Spleen (tissue), 11 donors: ENCODE data around the gene TAX1BP1. TPM values are rescaled to one million over a fixed set of nuclear protein-coding genes. Genes with fewer than 3 reads are reported as not detected.

ENCODE experiments used
- DNase-seq: peaks from one replicate; pipeline ENCODE4 v3.0.0-alpha.2; 2020
- H3K27ac ChIP-seq, 8 donors: fragments of 200-600 bp; sonication (generic) in 7 of 8; 1 replicate in 4 of 8; 2 replicates in 4 of 8; pipeline versions ENCODE4 v1.5.0 to v1.8.0; 2016 to 2021; ENCODE audit warnings: inconsistent platforms in 4 of 8, mild to moderate bottlenecking in 4 of 8, moderate library complexity in 1 of 8
- H3K27me3 ChIP-seq, 7 donors: fragments of 200-600 bp; sonication (generic) in 6 of 7; replicated peaks in 1 of 7; 1 replicate in 4 of 7; 2 replicates in 3 of 7; pipeline versions ENCODE4 v1.5.0 to v1.8.0; 2016 to 2021; ENCODE audit warnings: inconsistent platforms in 3 of 7, mild to moderate bottlenecking in 1 of 7
- H3K36me3 ChIP-seq, 6 donors: fragments of 200-600 bp; sonication (generic) in 5 of 6; 1 replicate in 4 of 6; 2 replicates in 2 of 6; pipeline versions ENCODE4 v1.5.0 to v1.8.0; 2016 to 2021; ENCODE audit warnings: inconsistent platforms in 2 of 6
- H3K4me1 ChIP-seq, 6 donors: fragments of 200-600 bp; sonication (generic) in 5 of 6; 1 replicate in 3 of 6; 2 replicates in 3 of 6; pipeline versions ENCODE4 v1.5.0 to v1.8.0; 2016 to 2021; ENCODE audit warnings: inconsistent platforms in 3 of 6
- H3K4me3 ChIP-seq, 8 donors: fragments of 200-600 bp; sonication (generic) in 7 of 8; 1 replicate in 4 of 8; 2 replicates in 4 of 8; pipeline versions ENCODE4 v1.5.0 to v1.8.0; 2016 to 2021; ENCODE audit warnings: inconsistent platforms in 4 of 8, mild to moderate bottlenecking in 4 of 8, moderate library complexity in 2 of 8
- H3K9me3 ChIP-seq, 8 donors: fragments of 200-600 bp; sonication (generic) in 7 of 8; 1 replicate in 4 of 8; 2 replicates in 4 of 8; pipeline versions ENCODE4 v1.5.0 to v1.8.0; 2016 to 2021; ENCODE audit warnings: inconsistent platforms in 4 of 8
- POLR2A ChIP-seq, 3 donors: fragments of 450-650 bp; IDR thresholded peaks; one replicate each; pipeline ENCODE4 v1.5.1; 2017; ENCODE audit warnings: antibody characterized with exemption in 3 of 3, mild to moderate bottlenecking in 1 of 3
- POLR2AphosphoS5 ChIP-seq, 3 donors: sonication (generic); formaldehyde crosslinking; IDR thresholded peaks; one replicate each; pipeline ENCODE4 v1.5.1; 2017; ENCODE audit warnings: antibody characterized with exemption in 3 of 3
- WGBS, 5 donors: extraction: QIAGEN DNeasy Blood & Tissue Kit in 3 of 5; methylation state at CpG; one replicate each; pipeline versions ENCODE4 v1.1.5 to v1.1.7; 2013 to 2018; 5-methylcytosine and 5-hydroxymethylcytosine counted together
- intact Hi-C: fragments of 100-400 bp; cut with DNase I; formaldehyde crosslinking; loops from one replicate; pipeline ENCODE4 v1.15.0; 2023; ENCODE audit warnings: low total_unique reads
- polyA plus RNA-seq, 3 donors: library from polyadenylated mRNA; stranded (reverse); fragments of 200-250 nt; gene quantifications; one replicate each; pipeline ENCODE4 v1.2.1, GENCODE V29; 2013
- total RNA-seq, 7 donors: library from RNA; depleted of rRNA in 3 of 7; stranded (reverse); fragments of >200 nt in 3 of 7; fragmentation: NEBNext Ultra II Directional in 4 of 7; extraction: Animal tissue kit (Norgen Biotek cat#: 25700) in 4 of 7; gene quantifications; one replicate each; pipeline versions ENCODE4 v1.1.0 to v1.2.1, GENCODE V29; 2016 to 2021
- TF ChIP-seq, protein P1 (sequence below), 11 experiments: fragments of 200-600 bp in 7 of 11; fragments of 450-650 bp in 4 of 11; sonication (generic) in 4 of 11; IDR thresholded peaks in 8 of 11; conservative IDR thresholded peaks in 3 of 11; 1 replicate in 7 of 11; 2 replicates in 4 of 11; pipeline versions ENCODE4 v1.4.0 to v1.8.0; 2016 to 2021; ENCODE audit warnings: antibody characterized with exemption in 11 of 11, inconsistent platforms in 4 of 11, mild to moderate bottlenecking in 1 of 11
- donor health status: healthy with polysubstance abuse.
- donor health status: DM: no; HTN: no; CAD: no; lungs with moderate emphysema.
- donor health status: DM: no; HTN: no; CAD: no.
- donor health status: Bipolar disorder and iron deficiency.
- donor health status: healthy.
- donor health status: DM: no; HTN: no; CAD: no.
- donor health status: DM: yes; HTN: yes; CAD: no.

Gene TAX1BP1
- total and polyA plus RNA-seq, 10 donors, result 28.6 to 146 (median 99.3) TPM

DNA sequence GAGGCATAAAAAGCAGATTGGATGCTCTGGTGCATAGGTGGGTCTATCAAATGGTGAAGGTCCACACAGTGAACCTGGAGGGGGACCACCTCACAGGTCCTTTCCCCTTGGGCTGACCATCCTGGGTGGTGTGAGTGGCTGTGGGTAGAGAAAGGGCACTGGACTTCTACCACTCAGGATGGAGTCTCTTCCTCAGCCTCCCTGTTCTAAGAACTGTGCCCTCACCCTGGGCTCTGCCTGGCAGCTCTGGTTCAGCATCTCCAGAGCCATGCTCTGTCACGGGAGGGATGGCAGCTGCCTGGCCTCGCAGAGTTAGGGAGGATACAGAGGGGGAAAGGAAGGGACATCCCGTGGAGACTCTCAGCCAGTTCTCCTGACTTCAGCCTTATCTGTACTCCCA, 121.8 kb downstream of the TAX1BP1 start:
- intact Hi-C loops, result no loop called here
- no peak for DNase-seq
- H3K4me3 ChIP-seq, result no peak overlapping the region
- TF ChIP-seq POLR2A (IDR thresholded peaks at IDR 0.05) (no peak), POLR2AphosphoS5 (IDR thresholded peaks at IDR 0.05) (no peak)
- TF ChIP-seq, protein P1, sequence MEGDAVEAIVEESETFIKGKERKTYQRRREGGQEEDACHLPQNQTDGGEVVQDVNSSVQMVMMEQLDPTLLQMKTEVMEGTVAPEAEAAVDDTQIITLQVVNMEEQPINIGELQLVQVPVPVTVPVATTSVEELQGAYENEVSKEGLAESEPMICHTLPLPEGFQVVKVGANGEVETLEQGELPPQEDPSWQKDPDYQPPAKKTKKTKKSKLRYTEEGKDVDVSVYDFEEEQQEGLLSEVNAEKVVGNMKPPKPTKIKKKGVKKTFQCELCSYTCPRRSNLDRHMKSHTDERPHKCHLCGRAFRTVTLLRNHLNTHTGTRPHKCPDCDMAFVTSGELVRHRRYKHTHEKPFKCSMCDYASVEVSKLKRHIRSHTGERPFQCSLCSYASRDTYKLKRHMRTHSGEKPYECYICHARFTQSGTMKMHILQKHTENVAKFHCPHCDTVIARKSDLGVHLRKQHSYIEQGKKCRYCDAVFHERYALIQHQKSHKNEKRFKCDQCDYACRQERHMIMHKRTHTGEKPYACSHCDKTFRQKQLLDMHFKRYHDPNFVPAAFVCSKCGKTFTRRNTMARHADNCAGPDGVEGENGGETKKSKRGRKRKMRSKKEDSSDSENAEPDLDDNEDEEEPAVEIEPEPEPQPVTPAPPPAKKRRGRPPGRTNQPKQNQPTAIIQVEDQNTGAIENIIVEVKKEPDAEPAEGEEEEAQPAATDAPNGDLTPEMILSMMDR (IDR thresholded peaks at IDR 0.05 in 8 of 11, conservative IDR thresholded peaks at IDR 0.05 in 3 of 11), result no peak
- peaks cover 0 to 4% (median 0%) of the 10 kb centered on the region in 6 donors for H3K4me1 ChIP-seq
- no peaks in the 10 kb centered on the region for H3K27me3 ChIP-seq
- 75 to 93% (median 85%) methylated on average over 3 of the region's 3 CpGs for WGBS, 5 donors
- H3K27ac ChIP-seq, result no peak overlapping the region
- peaks cover 0 to 37% (median 0%) of the 10 kb centered on the region in 6 donors for H3K36me3 ChIP-seq
- peaks cover 0 to 13% (median 5%) of the 10 kb centered on the region in 8 donors for H3K9me3 ChIP-seq

DNA sequence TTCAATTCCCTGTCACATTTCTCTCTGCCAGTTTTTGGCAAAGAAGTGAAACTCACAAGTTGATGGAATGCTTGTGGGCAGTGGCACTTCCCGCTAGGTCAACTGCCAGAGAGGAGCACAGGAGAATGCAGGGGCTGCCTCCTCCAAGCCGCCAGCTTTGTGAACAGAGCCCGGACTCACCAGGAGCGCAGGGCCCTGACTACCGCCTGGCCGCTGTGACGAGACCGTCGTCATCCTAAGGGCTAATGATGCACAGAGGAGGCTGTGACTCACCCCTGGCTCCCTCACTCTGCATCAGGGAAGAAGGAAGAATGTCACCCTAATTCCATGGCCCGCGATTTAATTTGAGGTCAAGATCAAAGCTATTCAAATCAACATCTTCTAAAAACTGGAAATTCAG, 123.9 kb downstream of the TAX1BP1 start:
- intact Hi-C loops, result no loop called here
- no peak for DNase-seq
- H3K36me3 ChIP-seq, result peaks cover 0 to 50% (median 0%) of the 10 kb centered on the region in 6 donors
- no peak overlapping the region for H3K4me3 ChIP-seq
- H3K4me1 ChIP-seq, result peaks cover 0 to 12% (median 2%) of the 10 kb centered on the region in 6 donors
- WGBS, 5 donors, result 94 to 99% (median 94%) methylated on average over 10 to 11 of the region's 11 CpGs
- H3K27me3 ChIP-seq, result no peaks in the 10 kb centered on the region
- TF ChIP-seq POLR2AphosphoS5 (IDR thresholded peaks at IDR 0.05), result no peak
- TF ChIP-seq, protein P1 (IDR thresholded peaks at IDR 0.05 in 8 of 11, conservative IDR thresholded peaks at IDR 0.05 in 3 of 11), result no peak
- no peak for TF ChIP-seq POLR2A (IDR thresholded peaks at IDR 0.05)
- H3K9me3 ChIP-seq, result peaks cover 0 to 5% (median 0%) of the 10 kb centered on the region in 8 donors
- H3K27ac ChIP-seq, result no peak overlapping the region

DNA sequence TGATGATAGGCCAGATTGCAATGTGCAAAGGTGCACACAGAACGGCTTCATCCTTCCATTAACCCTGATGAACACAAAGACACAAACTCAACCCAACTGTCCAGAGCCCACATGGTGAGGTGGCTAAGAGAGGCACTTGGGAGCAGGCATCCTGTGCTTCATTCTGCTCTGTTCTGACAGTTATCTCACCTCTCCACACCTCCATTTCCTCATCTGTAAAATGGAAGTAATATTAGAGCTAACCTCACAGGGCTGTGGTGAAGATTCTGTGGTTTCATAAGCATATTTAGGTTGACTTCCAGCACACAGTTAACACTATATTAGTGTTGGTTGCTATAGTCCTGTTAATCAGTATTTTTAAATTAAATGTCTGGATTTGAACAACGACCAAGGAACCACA, 126.3 kb downstream of the TAX1BP1 start:
- H3K4me3 ChIP-seq, result no peak overlapping the region
- no peak overlapping the region for H3K27ac ChIP-seq
- TF ChIP-seq, protein P1 (IDR thresholded peaks at IDR 0.05 in 8 of 11, conservative IDR thresholded peaks at IDR 0.05 in 3 of 11), result no peak
- TF ChIP-seq POLR2A (IDR thresholded peaks at IDR 0.05) (no peak), POLR2AphosphoS5 (IDR thresholded peaks at IDR 0.05) (no peak)
- WGBS, 5 donors, result 36 to 62% (median 46%) methylated on average over 2 of the region's 2 CpGs
- no peak for DNase-seq
- peaks cover 0 to 50% (median 0%) of the 10 kb centered on the region in 6 donors for H3K36me3 ChIP-seq
- H3K4me1 ChIP-seq, result peaks cover 0 to 8% (median 2%) of the 10 kb centered on the region in 6 donors
- H3K27me3 ChIP-seq, result no peaks in the 10 kb centered on the region
- intact Hi-C loops, result no loop called here
- H3K9me3 ChIP-seq, result no peaks in the 10 kb centered on the region

DNA sequence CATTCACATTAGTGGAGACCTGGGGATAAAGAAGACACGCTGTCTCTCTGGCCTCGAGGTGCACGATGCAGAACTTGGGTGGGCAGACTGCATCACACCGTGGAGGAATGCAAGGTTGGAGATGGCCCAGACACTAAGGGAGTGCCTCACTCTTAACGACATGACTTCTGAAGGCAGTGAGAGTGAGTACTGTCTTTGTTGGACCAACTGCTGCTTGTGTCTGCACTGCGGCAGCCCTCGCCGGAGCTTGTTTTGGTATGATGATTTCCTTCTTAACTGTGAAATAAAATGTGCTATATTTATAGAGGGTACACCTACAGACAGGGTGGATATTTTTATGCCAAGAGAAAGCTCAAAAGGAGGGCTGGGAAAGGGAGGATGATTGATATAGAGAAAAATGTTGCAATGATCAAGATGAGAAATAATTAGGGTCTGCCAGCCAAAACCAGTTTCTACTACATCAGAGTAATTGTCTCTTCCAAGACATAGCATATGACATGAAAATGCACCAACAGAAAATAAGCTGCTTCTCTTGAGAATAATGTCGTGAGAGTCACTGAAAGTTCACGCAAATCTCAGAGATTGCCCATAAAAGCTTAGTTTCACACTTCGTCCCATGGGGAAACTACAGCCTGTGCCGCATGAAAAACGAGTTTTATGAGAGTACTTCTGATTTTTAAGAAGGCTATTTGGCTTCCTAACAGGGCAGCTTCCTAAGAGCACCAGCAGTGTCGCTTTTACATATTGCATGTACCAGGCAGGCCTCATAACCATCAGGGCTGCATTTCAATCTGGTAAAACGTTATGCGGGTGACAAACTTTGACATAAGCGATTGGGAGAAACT, 127.1 kb downstream of the TAX1BP1 start:
- no peak for DNase-seq
- Histone ChIP-seq H3K4me1 (peaks cover 0 to 8% (median 2%) of the 10 kb centered on the region in 6 donors), H3K4me3 (no peak overlapping the region), H3K36me3 (peaks cover 0 to 50% (median 0%) of the 10 kb centered on the region in 6 donors), H3K9me3 (no peaks in the 10 kb centered on the region), H3K27me3 (no peaks in the 10 kb centered on the region), H3K27ac (no peak overlapping the region)
- intact Hi-C loops, result no loop called here
- no peak for TF ChIP-seq POLR2AphosphoS5 (IDR thresholded peaks at IDR 0.05)
- TF ChIP-seq, protein P1 (IDR thresholded peaks at IDR 0.05 in 8 of 11, conservative IDR thresholded peaks at IDR 0.05 in 3 of 11), result no peak
- no peak for TF ChIP-seq POLR2A (IDR thresholded peaks at IDR 0.05)
- WGBS, 5 donors, result 85 to 93% (median 89%) methylated on average over 17 of the region's 17 CpGs
